H1 (cell line): ENCODE measurements around the gene SAMD4A. TPM values are rescaled to one million over a fixed set of nuclear protein-coding genes. Genes with fewer than 3 reads are reported as not detected.

Experiments
- EGR1 ChIP-seq: IDR thresholded peaks from 2 replicates; pipeline ENCODE4 v1.6.1; 2011; ENCODE audit warnings: low read depth, low read length, borderline replicate concordance
- POLR2AphosphoS5 ChIP-seq: IDR thresholded peaks from 2 replicates; pipeline ENCODE4 v1.6.1; 2011; ENCODE audit warnings: low read depth, low read length
- RFX5 ChIP-seq: IDR thresholded peaks from 2 replicates; pipeline ENCODE4 v1.6.1; 2011; ENCODE audit warnings: low read depth, low read length, improper control_type of control experiment, borderline replicate concordance
- RNF2 ChIP-seq: fragments of 200-900, 300-1000 bp; sonication (generic); IDR thresholded peaks from 2 replicates; pipeline ENCODE4 v1.7.1; 2016; ENCODE audit warnings: borderline replicate concordance, low read depth, mild to moderate bottlenecking, antibody characterized with exemption, low read length; ENCODE audit not compliant: poor library complexity, severe bottlenecking; ENCODE audit errors: missing control alignments
- SIX5 ChIP-seq: IDR thresholded peaks from 2 replicates; pipeline ENCODE4 v1.6.1; 2011; ENCODE audit warnings: mild to moderate bottlenecking, low read depth, low read length
- SP2 ChIP-seq: IDR thresholded peaks from 2 replicates; pipeline ENCODE4 v1.6.1; 2012; ENCODE audit warnings: mild to moderate bottlenecking, low read length, inconsistent platforms
- polyA plus RNA-seq, 7 experiments: library from polyadenylated mRNA; depleted of rRNA in 3 of 7; stranded (reverse) in 5 of 7; unstranded in 2 of 7; fragments of >200 nt in 5 of 7; fragments of 200-250 nt in 2 of 7; gene quantifications; 1 replicate in 5 of 7; 2 replicates in 1 of 7; 4 replicates in 1 of 7; pipeline versions ENCODE4 v1.2.1 to v1.2.3, GENCODE V29; 2011 to 2013; ENCODE audit warnings: missing spikeins in 2 of 7, mixed read lengths in 2 of 7
- total RNA-seq: library from RNA; stranded (reverse); fragmentation: NEBNext Ultra II Directional; extraction: Animal tissue kit (Norgen Biotek cat#: 25700); gene quantifications from 2 replicates; pipeline ENCODE4 v1.2.1, GENCODE V29; 2021
- TF ChIP-seq, protein P1 (sequence below): fragments of 300-600 bp; sonication (generic); IDR thresholded peaks from 2 replicates; pipeline ENCODE4 v1.7.1; 2012; ENCODE audit warnings: low read length, moderate library complexity, mild to moderate bottlenecking, inconsistent platforms; ENCODE audit not compliant: insufficient replicate concordance
- TF ChIP-seq, protein P2 (sequence below): IDR thresholded peaks from 2 replicates; pipeline ENCODE4 v1.6.1; 2012; ENCODE audit warnings: low read length, inconsistent platforms

SAMD4A gene
- total and polyA plus RNA-seq, 2 of the 8 experiments (the other 6 are each of a cell fraction or from before 2014, with no cell fraction given), result 2.4 to 12.3 TPM

DNA sequence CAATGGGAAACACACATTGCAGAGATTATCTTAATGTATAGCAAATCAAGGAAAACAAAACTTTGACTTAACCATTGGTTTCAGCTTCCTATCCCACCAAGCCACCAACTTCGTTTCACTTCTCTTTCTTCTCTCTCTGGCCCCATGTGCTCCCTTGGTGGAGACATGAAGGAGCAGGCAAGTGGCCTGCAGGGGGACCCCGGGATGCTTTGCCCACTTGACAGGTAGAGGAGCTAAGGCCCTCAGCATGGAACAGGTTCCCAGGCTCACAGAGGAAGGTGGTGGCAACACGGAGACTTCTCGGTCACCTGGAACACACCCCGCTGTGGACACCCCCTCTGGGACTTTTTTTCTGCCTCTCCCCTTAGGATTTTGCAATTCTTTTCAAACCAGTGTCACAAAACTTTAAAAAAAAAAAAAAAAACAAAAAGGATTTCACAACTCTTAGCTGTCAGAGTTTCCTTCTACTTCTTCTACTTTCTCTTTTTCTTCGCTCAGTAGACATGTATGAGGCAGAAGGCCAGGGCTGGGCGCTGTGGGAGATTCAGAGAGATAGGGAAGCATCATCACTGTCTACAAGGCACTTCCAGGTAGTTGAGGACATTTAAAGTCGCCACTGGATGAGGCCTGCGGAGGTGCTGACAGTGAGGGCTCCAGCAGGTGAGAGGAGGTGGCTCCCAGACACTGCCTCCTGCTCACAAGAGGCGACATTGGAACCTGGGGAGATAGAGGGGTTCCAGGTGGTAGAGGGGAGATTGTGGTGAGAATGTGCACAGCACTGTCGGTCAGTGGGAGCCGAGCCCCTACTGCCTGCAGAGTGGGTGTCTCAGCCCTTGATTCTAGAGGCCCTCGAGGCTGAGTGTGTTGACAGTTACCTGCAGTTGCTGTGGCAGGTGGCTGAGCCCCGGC is 216.1 kb downstream of the SAMD4A start (continued):
- TF ChIP-seq, protein P1, sequence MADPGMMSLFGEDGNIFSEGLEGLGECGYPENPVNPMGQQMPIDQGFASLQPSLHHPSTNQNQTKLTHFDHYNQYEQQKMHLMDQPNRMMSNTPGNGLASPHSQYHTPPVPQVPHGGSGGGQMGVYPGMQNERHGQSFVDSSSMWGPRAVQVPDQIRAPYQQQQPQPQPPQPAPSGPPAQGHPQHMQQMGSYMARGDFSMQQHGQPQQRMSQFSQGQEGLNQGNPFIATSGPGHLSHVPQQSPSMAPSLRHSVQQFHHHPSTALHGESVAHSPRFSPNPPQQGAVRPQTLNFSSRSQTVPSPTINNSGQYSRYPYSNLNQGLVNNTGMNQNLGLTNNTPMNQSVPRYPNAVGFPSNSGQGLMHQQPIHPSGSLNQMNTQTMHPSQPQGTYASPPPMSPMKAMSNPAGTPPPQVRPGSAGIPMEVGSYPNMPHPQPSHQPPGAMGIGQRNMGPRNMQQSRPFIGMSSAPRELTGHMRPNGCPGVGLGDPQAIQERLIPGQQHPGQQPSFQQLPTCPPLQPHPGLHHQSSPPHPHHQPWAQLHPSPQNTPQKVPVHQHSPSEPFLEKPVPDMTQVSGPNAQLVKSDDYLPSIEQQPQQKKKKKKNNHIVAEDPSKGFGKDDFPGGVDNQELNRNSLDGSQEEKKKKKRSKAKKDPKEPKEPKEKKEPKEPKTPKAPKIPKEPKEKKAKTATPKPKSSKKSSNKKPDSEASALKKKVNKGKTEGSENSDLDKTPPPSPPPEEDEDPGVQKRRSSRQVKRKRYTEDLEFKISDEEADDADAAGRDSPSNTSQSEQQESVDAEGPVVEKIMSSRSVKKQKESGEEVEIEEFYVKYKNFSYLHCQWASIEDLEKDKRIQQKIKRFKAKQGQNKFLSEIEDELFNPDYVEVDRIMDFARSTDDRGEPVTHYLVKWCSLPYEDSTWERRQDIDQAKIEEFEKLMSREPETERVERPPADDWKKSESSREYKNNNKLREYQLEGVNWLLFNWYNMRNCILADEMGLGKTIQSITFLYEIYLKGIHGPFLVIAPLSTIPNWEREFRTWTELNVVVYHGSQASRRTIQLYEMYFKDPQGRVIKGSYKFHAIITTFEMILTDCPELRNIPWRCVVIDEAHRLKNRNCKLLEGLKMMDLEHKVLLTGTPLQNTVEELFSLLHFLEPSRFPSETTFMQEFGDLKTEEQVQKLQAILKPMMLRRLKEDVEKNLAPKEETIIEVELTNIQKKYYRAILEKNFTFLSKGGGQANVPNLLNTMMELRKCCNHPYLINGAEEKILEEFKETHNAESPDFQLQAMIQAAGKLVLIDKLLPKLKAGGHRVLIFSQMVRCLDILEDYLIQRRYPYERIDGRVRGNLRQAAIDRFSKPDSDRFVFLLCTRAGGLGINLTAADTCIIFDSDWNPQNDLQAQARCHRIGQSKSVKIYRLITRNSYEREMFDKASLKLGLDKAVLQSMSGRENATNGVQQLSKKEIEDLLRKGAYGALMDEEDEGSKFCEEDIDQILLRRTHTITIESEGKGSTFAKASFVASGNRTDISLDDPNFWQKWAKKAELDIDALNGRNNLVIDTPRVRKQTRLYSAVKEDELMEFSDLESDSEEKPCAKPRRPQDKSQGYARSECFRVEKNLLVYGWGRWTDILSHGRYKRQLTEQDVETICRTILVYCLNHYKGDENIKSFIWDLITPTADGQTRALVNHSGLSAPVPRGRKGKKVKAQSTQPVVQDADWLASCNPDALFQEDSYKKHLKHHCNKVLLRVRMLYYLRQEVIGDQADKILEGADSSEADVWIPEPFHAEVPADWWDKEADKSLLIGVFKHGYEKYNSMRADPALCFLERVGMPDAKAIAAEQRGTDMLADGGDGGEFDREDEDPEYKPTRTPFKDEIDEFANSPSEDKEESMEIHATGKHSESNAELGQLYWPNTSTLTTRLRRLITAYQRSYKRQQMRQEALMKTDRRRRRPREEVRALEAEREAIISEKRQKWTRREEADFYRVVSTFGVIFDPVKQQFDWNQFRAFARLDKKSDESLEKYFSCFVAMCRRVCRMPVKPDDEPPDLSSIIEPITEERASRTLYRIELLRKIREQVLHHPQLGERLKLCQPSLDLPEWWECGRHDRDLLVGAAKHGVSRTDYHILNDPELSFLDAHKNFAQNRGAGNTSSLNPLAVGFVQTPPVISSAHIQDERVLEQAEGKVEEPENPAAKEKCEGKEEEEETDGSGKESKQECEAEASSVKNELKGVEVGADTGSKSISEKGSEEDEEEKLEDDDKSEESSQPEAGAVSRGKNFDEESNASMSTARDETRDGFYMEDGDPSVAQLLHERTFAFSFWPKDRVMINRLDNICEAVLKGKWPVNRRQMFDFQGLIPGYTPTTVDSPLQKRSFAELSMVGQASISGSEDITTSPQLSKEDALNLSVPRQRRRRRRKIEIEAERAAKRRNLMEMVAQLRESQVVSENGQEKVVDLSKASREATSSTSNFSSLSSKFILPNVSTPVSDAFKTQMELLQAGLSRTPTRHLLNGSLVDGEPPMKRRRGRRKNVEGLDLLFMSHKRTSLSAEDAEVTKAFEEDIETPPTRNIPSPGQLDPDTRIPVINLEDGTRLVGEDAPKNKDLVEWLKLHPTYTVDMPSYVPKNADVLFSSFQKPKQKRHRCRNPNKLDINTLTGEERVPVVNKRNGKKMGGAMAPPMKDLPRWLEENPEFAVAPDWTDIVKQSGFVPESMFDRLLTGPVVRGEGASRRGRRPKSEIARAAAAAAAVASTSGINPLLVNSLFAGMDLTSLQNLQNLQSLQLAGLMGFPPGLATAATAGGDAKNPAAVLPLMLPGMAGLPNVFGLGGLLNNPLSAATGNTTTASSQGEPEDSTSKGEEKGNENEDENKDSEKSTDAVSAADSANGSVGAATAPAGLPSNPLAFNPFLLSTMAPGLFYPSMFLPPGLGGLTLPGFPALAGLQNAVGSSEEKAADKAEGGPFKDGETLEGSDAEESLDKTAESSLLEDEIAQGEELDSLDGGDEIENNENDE, result no peak
- TF ChIP-seq, protein P2, sequence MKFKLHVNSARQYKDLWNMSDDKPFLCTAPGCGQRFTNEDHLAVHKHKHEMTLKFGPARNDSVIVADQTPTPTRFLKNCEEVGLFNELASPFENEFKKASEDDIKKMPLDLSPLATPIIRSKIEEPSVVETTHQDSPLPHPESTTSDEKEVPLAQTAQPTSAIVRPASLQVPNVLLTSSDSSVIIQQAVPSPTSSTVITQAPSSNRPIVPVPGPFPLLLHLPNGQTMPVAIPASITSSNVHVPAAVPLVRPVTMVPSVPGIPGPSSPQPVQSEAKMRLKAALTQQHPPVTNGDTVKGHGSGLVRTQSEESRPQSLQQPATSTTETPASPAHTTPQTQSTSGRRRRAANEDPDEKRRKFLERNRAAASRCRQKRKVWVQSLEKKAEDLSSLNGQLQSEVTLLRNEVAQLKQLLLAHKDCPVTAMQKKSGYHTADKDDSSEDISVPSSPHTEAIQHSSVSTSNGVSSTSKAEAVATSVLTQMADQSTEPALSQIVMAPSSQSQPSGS, result no peak
- TF ChIP-seq POLR2AphosphoS5 (no peak), SIX5 (no peak), RFX5 (no peak), SP2 (no peak), EGR1 (no peak), RNF2 (no peak)
